Smooth muscle cell (in vitro differentiated cells): ENCODE results near the gene GSE1. TPM values are rescaled to one million over a fixed set of nuclear protein-coding genes. Genes with fewer than 3 reads are reported as not detected.

Experiments
- DNase-seq: peaks from one replicate; lab custom pipeline; 2025; ENCODE audit not compliant: unreplicated experiment; lab: John Stamatoyannopoulos, UW
- H2AFZ ChIP-seq: fragments of 200-600 bp; sonication (generic); 2 replicates; pipeline ENCODE4 v1.6.0; 2016; ENCODE audit warnings: antibody characterized with exemption, low read depth, mild to moderate bottlenecking
- H3F3A ChIP-seq: fragments of 200-600 bp; sonication (generic); 2 replicates; pipeline ENCODE4 v1.6.0; 2017; ENCODE audit warnings: antibody characterized with exemption, low read depth
- H3K27ac ChIP-seq: fragments of 200-600 bp; sonication (generic); 2 replicates; pipeline ENCODE4 v1.5.1; 2016; ENCODE audit warnings: low read depth, mild to moderate bottlenecking
- H3K27me3 ChIP-seq: fragments of 200-600 bp; sonication (generic); 2 replicates; pipeline ENCODE4 v1.6.1; 2016; ENCODE audit warnings: low read depth, mild to moderate bottlenecking
- H3K36me3 ChIP-seq: fragments of 200-600 bp; sonication (generic); 2 replicates; pipeline ENCODE4 v1.5.1; 2016; ENCODE audit warnings: low read depth
- H3K4me1 ChIP-seq: fragments of 200-600 bp; sonication (generic); 2 replicates; pipeline ENCODE4 v1.5.1; 2016; ENCODE audit warnings: low read depth
- H3K4me2 ChIP-seq: fragments of 200-600 bp; sonication (generic); 2 replicates; pipeline ENCODE4 v1.6.0; 2016; ENCODE audit warnings: mild to moderate bottlenecking
- H3K4me3 ChIP-seq: fragments of 200-600 bp; sonication (generic); 2 replicates; pipeline ENCODE4 v1.5.1; 2016; ENCODE audit warnings: mild to moderate bottlenecking
- H3K79me2 ChIP-seq: fragments of 200-600 bp; sonication (generic); 2 replicates; pipeline ENCODE4 v1.6.0; 2016; ENCODE audit warnings: low read depth, mild to moderate bottlenecking
- H3K9ac ChIP-seq: fragments of 200-600 bp; sonication (generic); 2 replicates; pipeline ENCODE4 v1.6.0; 2016; ENCODE audit warnings: low read depth
- H3K9me3 ChIP-seq: fragments of 200-600 bp; sonication (generic); replicated peaks from 2 replicates; pipeline ENCODE4 v1.5.1; 2016; ENCODE audit warnings: low read depth
- H4K20me1 ChIP-seq: fragments of 200-600 bp; sonication (generic); 2 replicates; pipeline ENCODE4 v1.6.0; 2016; ENCODE audit warnings: low read depth
- CTCF ChIP-seq: fragments of 200-600 bp; sonication (generic); IDR thresholded peaks from 2 replicates; pipeline ENCODE4 v1.5.1; 2017; ENCODE audit warnings: borderline replicate concordance, mild to moderate bottlenecking, antibody characterized with exemption; ENCODE audit not compliant: insufficient read depth, poor library complexity, severe bottlenecking
- WGBS: methylation state at CpG from one replicate; pipeline ENCODE4 v1.1.7; 2016; ENCODE audit warnings: low lambda C conversion rate; 5-methylcytosine and 5-hydroxymethylcytosine counted together
- polyA plus RNA-seq: library from polyadenylated mRNA; unstranded; fragments of >200 nt; fragmentation: Nextera tagmentation; extraction: Ambion mirVana; gene quantifications from 2 replicates; pipeline ENCODE4 v1.2.1, GENCODE V29; 2016
- total RNA-seq: library from RNA; depleted of rRNA; stranded (reverse); fragments of >200 nt; gene quantifications from 2 replicates; pipeline ENCODE4 v1.2.3, GENCODE V29; 2014

GSE1 gene
- total and polyA plus RNA-seq, 2 experiments from 2014 or later, result 13.6 to 27.7 TPM

GRCh38 chr16:85605051-85605911, 7.8 kb upstream of the GSE1 start:
- Histone ChIP-seq H3K27me3 (no peaks in the 10 kb centered on the region), H2AFZ (no peak overlapping the region), H3K79me2 (peaks cover 44% of the 10 kb centered on the region), H3K27ac (no peak overlapping the region), H3K4me3 (no peak overlapping the region), H3K36me3 (no peaks in the 10 kb centered on the region), H3K4me2 (no peak overlapping the region), H3K9ac (no peak overlapping the region), H3K4me1 (peaks cover 55% of the 10 kb centered on the region), H3K9me3 (no peaks in the 10 kb centered on the region), H4K20me1 (peaks cover 97% of the 10 kb centered on the region), H3F3A (peaks cover 10% of the 10 kb centered on the region)
- DNase-seq, result no peak
- TF ChIP-seq CTCF, result no peak
- 44% methylated on average over 28 of the region's 28 CpGs for WGBS

DNA sequence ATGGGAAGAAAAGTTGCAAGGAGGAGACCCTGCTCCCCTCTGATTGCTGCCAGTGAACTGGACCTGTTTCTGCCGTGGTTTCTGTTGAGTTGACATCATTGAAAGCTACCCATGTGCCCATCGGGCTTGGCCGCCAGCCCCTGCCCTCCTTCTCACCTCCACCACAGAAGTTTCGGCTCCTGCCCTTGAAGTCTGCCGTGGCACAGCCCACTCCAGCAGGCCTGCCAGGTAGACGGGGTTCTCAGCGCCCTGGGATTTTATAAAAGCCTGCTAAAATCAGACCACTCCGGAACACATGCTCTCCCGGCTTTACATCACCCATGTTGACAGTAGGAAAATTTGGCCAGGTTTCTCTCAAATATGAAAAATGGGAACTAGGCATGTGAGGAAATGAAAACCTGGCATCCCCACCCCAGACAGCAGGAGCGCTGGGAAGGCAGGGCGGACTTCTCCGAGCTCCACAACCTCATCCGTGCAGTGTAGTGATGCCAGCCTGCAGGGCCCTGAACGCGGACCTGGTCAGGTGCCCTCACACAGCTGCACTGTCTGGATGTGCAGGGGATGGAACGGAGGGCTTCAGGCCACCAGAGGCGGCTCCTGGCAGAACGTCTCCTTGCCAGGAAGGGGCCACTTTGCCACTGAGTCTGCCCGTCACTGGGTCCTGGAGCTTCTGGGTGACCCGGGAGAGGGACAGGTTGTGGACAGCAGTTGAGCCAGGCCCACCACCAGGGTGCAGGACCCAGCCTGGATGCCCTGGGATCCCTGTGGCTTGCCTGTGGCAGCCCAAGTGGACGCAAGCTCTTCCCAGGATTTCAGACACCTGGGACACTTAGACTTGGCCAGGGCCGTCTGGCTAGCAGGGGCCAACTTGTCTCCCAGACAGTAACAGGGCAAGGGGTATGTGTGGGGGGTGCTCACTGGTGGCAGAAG, 6.9 kb upstream of the GSE1 start:
- Histone ChIP-seq H2AFZ (no peak overlapping the region), H3K4me2 (peak overlapping the region; percentile 71), H3K4me3 (no peak overlapping the region), H3K79me2 (peaks cover 39% of the 10 kb centered on the region), H3K9me3 (no peaks in the 10 kb centered on the region), H3K27me3 (no peaks in the 10 kb centered on the region), H4K20me1 (peaks cover 97% of the 10 kb centered on the region), H3K27ac (no peak overlapping the region), H3K4me1 (peaks cover 48% of the 10 kb centered on the region), H3K36me3 (no peaks in the 10 kb centered on the region), H3F3A (peaks cover 5% of the 10 kb centered on the region), H3K9ac (no peak overlapping the region)
- no peak for DNase-seq
- 91% methylated on average over 22 of the region's 22 CpGs for WGBS
- no peak for TF ChIP-seq CTCF

- H3K4me2 ChIP-seq, result peak overlapping the region; percentile 71
Measured at GRCh38 chr16:85606904-85607303, 6.2 kb upstream of the GSE1 start.

More at GRCh38 chr16:85606904-85607303, 6.2 kb upstream of the GSE1 start:
- TF ChIP-seq CTCF, result no peak
- Histone ChIP-seq H3K4me1 (peaks cover 41% of the 10 kb centered on the region), H3K27me3 (no peaks in the 10 kb centered on the region), H3K36me3 (no peaks in the 10 kb centered on the region), H3K9ac (no peak overlapping the region), H4K20me1 (peaks cover 96% of the 10 kb centered on the region), H3K27ac (no peak overlapping the region), H3K79me2 (peaks cover 39% of the 10 kb centered on the region), H3F3A (no peaks in the 10 kb centered on the region), H2AFZ (no peak overlapping the region), H3K9me3 (no peaks in the 10 kb centered on the region), H3K4me3 (peak overlapping the region; percentile 25)
- 29% methylated on average over 5 of the region's 7 CpGs for WGBS
- no peak for DNase-seq
